Coronary artery (tissue), 2 donors: ENCODE data around the gene POLE.

Source experiments
- DNase-seq: peaks from one replicate; pipeline ENCODE4 v3.0.0-alpha.2; 2017; ENCODE audit warnings: low spot score
- H3K27ac ChIP-seq, 2 donors: fragments of 200-600 bp; sonication (generic); one replicate each; pipeline ENCODE4 v1.5.1; 2016 to 2019
- H3K4me3 ChIP-seq: fragments of 200-600 bp; sonication (generic); 2 replicates; pipeline ENCODE4 v1.5.1; 2016; ENCODE audit warnings: mild to moderate bottlenecking, moderate library complexity
- CTCF ChIP-seq: fragments of 200-600 bp; sonication (generic); IDR thresholded peaks from one replicate; pipeline ENCODE4 v1.5.1; 2019; ENCODE audit warnings: antibody characterized with exemption

The POLE gene

DNA sequence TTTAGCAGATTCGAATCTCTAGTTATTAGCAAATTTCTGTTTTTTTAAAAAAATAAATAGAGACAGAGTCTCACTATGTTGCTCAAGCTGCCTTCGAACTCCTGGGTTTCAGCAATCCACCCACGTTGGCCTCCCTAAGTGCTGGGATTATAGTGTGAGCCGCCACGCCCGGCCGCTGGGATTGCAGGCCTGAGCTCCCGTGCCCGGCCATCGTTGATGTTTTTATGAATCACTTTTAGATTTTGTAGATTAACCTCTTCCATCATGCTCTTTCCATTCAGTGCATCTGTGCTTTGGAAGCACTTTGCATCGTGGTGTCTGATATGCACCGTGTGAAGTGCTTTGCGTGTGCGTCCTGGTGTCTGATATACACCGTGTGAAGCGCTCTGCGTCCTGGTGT, 44.4 kb upstream of the POLE start:
- no peak for TF ChIP-seq CTCF
- no peak for DNase-seq

DNA sequence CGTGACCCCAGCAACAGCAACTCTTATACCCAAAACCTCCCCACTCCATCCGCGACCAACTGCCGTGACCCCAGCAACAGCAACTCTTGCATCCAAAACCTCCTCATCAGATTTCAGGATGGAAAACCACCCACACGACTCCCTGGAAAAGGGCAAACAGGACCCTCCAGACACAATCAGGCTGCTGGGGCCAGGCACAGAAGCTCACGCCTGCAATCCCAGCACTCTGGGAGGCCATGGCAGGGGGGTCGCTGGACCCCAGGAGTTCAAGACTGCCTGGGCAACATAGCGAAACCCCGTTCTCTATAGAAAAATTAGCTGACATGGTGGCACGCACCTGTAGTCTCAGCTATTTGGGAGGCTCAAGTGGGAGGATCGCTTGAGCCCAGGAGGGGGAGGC, 43.2 kb upstream of the POLE start:
- H3K27ac ChIP-seq = no peak overlapping the region
- TF ChIP-seq CTCF = no peak
- H3K4me3 ChIP-seq = no peak overlapping the region
- no peak for DNase-seq

More for the DNA sequence above, 44.4 kb upstream of the POLE start:
- Histone ChIP-seq H3K4me3 (no peak overlapping the region), H3K27ac (no peak overlapping the region)

- Histone ChIP-seq H3K4me3 (no peak overlapping the region), H3K27ac (no peak overlapping the region)
- TF ChIP-seq CTCF = no peak
- DNase-seq = no peak
These were observed 42.6 kb upstream of the POLE start for GRCh38 chr12:132729541-132730320.

GRCh38 chr12:132728502-132728901, 41.4 kb upstream of the POLE start:
- TF ChIP-seq CTCF = no peak
- DNase-seq = no peak
- Histone ChIP-seq H3K27ac (no peak overlapping the region), H3K4me3 (no peak overlapping the region)

GRCh38 chr12:132727091-132727794, 40.1 kb upstream of the POLE start:
- Histone ChIP-seq H3K27ac (no peak overlapping the region), H3K4me3 (no peak overlapping the region)
- no peak for DNase-seq
- no peak for TF ChIP-seq CTCF

- Histone ChIP-seq H3K27ac (no peak overlapping the region), H3K4me3 (no peak overlapping the region)
- no peak for TF ChIP-seq CTCF
- no peak for DNase-seq
These were observed 39.2 kb upstream of the POLE start for GRCh38 chr12:132726386-132726785.
